ENCODE data around the gene POU3F3.

POU3F3 gene

DNA sequence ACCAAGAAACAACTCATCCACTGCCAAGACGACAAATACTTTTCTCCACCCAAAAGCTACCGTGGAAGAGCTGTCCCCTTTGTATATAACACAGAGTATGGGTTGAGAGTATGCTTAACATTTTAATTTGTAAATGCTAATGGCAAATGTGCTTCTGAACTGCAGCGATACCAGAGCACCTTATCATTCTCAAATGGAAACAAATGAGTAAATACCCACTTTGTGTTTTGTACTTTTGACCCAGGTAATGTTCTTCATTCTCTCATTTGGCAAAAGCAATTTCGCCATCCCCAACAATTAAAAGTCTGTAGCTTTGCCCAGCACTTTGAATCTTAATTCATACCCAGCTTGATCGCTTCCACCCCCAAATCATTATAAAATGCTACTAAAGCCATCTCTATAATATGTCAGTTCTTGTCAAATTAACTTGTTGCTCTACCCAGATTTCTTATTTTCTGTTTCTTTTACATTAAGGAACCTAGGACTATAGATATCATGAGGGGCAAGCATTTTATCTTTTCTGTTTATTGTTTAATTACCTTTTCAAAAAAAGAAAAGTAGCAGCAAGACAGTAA is 6.2 kb upstream of the POU3F3 start:
- no peak for DNase-seq

DNA sequence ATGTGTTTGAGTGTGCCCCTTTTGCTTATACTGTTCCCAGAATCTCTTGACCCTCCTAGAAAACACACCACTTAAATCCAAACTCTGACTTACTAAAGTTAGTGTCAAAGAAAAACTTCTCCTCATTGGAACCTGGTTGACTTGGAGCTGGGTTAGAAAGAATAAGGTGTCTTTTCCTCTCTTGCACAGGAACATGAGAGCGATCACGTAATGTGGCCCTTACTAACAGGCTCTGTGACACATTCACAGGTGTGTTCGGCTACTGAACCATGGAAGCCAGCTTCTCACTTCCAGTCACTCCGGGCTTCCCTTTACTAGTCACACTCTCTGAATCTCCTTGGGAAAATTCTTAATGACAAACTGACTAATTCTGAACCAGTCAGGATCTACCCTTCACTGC is 5.4 kb upstream of the POU3F3 start:
- no peak for DNase-seq

DNA sequence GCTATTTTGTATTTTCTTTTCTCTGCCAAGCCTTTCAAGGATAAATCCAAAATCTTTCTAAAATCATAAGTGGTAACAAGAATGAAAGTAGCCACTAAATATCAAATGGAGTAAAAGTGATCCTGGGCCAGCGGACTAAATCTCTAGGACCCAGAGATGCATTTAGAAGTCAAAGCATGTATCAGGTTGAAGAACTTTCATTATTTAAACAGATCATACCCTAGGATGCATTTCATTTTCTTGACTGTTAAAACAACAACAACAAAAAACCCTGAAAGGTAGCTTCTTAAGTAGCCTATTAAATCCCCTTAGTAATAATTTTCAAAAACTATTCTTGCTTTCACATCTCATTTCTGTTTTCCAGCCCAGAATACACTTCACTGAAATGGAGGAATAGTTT is 4.8 kb upstream of the POU3F3 start:
- no peak for DNase-seq

DNA sequence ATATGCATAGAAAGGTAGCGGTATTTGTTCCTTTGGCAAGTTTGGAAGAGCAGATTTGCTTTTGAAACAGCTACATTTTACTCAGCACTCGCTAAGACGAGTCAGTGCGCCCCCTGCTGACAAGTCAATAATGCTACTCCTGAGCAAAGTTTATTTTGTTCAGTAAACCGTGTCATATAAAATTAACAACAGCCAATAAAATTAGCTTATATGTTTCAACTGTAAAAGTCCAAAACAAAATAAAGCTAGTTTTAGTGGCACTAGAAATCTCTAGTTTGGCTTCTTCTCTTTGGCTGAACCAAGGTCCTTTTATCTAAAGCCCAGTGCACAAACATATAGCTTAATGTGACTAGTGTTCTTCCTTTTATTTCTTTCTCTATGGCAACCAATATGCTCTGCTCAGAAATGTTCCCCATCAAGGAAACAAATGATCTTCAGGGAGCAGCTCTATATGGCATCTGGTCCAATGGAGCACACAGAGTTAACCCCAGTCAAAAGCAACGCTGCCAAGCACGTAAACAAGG is 4.2 kb upstream of the POU3F3 start:
- no peak for DNase-seq

DNA sequence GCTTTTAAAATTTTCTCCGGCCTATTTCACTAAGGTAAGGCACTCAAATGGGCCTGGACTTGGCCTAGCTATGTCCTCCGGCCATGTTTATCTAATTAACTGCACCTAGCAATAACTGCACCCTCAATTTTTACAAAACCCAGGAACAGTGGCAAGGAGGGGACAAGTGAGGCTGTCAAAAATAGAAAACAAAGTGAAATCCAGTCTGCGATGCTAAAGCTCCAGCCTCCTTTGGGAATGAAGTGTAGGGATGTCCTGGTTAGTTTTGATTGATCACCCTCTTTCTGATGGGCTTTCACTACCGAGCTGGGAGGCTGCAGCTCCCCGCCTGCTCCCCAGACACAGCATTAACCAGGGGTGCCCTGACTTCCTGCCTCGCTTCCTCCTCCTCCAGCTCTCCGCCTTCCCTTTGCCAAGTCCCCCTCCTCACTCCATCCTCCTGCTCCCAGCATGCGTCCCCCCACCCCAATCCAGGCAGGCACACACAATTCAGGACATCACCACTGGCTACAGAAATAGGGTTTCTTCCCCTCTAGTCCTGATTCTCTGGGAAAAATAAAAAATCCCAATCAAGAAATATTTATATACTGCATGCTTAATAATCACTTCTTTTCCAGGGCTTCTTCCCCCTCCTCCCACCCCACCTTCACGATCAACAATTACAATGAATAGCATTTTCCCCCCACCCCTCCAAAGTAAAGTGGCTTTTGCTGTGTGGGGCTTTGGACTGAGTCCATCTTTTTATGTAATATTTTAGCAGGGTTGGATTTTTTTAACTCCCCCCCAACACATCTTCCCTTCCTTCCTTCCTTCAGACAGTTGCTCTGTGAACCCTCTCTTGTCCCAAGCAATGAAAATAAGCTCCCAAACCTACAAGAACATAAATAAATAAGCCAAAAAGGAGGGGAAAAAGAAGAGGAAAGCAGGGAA is 3.3 kb upstream of the POU3F3 start:
- no peak for DNase-seq

DNA sequence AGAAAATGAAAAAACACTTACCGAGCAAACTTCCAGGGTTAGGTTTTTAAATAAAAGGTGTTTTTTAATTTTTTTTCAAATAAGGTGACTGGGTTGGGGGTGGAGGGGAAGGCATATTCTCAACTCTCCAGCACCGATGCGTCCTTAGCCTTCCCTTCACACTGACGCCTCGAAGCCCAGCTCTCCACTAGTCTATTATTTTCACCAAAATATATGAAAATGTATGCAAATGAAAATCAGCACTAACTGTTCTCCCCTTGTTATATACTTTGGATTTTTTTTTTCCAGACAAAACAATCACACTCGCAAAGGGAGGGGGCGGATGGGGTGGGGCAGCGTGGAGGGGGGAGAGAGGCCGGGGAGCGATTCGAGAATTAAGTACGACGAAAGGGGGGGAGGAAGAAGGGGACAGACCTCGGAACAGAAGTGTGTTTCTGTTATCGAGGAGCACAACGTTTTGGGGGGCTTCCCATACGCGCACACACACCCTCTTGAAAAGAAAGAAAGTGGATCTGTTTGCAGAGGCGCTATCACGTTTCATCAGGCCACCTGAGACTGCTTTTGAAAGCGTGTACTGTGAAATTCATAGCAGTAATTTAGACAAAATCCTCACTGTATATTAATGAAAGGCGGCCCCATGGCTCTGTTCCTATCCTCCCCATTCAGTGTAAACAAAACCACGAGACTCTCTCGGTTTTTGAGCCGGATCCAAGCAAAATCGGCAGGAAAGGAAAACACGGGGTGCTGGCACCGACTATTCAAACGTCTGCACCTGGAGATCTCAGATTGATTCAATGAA is 2.4 kb upstream of the POU3F3 start:
- DNase-seq: no peak

DNA sequence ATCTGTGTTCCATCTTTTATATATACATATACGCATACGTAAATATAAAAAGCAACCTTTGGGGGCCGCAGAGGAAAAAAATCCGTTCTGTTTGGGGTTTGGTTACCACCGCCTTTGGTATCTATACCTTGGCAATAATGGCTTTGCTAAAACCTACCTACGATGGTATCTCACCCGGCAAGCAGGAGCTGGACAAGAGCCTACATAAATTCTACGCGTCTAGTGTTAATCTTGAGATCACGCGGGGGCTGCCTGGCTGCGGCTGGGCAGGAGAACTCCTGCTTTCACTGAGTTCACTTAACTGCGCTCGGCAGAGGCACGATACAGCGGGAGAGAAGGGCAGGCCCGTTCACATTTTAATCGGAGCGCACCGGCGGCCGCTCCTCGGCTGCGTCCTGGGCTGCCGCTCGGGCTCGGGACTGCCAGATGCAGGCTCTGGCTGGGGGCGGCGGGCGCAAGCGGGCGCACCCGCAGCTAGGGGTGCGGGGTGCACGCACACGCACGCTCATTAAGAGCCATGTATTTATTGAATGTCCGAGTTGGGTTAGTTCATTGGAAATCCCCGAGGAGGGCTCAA is 1.7 kb upstream of the POU3F3 start:
- no peak for DNase-seq

DNA sequence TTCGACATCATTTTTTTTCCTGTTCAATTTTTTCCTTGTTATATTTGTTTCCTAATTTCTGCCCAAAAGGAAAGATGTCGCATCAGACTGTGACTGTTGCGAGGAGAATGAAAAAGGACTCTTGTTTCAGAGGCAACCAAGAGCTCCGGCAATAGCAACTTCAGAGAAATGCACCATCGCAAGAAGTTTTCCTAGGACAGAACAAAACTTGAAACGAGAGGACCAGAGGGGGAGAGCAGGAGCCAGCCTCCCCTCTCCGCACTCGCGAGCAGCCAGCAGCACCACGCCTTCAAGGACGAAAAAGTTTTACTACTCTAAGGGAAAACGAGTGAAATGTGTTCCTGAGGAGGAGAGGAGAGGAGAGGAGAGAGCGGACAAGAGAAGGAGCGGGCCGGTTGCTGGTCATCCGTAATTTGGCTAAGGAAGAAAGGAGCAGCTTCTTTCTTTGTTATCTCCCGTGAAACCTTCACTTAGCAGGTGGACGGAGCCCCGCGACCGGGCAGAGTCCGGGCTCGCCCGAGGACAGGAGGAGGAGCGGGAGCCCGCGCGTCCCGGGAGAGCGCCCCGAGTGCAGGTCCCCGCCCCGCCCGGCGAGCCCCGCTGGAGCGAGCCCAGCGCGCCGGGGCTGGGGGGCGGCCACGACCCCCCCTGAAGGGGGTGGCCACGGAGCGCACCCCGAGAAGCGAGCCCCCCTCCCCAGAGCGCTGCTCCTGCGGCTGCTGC is 744 bp downstream of the POU3F3 start:
- no peak for DNase-seq

DNA sequence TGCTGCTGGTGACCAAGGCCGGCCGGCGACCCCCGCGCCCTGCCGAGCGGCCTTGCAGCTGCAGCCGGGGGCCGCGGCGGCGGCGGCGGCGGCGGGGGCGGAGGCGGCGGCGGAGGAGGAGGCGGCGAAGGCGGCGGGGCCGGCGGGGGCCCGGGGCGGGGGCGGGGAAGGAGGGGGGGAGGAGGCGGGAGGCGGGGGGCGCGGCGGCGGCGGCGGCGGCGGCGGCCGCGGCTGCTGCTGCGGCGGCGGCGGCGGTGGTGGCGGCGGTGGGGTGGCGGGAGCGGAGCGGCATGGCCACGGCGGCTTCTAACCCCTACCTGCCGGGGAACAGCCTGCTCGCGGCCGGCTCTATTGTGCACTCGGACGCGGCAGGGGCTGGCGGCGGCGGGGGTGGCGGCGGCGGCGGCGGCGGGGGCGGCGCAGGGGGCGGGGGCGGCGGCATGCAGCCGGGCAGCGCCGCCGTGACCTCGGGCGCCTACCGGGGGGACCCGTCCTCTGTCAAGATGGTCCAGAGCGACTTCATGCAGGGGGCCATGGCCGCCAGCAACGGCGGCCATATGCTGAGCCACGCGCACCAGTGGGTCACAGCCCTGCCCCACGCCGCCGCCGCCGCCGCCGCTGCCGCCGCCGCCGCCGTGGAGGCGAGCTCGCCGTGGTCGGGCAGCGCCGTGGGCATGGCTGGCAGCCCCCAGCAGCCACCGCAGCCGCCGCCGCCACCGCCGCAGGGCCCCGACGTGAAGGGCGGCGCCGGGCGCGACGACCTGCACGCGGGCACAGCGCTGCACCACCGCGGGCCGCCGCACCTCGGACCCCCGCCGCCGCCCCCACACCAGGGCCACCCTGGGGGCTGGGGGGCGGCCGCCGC is 1.5 kb downstream of the POU3F3 start:
- no peak for DNase-seq

DNA sequence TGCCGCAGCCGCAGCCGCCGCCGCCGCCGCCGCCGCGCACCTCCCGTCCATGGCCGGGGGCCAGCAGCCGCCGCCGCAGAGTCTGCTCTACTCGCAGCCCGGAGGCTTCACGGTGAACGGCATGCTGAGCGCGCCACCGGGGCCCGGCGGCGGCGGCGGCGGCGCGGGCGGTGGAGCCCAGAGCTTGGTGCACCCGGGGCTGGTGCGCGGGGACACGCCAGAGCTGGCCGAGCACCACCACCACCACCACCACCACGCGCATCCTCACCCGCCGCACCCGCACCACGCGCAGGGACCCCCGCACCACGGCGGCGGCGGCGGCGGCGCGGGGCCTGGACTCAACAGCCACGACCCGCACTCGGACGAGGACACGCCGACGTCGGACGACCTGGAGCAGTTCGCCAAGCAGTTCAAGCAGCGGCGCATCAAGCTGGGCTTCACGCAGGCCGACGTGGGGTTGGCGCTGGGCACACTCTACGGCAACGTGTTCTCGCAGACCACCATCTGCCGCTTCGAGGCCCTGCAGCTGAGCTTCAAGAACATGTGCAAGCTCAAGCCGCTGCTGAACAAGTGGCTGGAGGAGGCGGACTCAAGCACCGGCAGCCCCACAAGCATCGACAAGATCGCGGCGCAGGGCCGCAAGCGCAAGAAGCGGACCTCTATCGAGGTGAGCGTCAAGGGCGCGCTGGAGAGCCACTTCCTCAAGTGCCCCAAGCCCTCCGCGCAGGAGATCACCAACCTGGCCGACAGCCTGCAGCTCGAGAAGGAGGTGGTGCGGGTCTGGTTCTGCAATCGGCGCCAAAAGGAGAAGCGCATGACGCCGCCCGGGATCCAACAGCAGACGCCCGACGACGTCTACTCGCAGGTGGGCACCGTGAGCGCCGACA is 2.4 kb downstream of the POU3F3 start:
- DNase-seq: no peak

DNA sequence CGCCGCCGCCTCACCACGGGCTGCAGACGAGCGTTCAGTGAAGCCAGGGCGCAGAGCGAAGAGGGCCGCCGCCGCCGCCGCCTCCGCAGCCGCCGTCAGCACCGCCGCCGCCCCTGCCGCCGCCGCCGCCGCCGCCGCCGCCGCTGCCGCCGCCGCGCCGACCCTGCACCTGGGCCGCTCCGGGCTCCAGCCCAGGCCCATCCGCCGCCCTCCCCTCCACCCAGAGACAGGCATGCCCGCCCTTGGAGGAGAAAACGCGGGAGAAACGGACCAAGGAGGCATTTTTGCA is 3.0 kb downstream of the POU3F3 start:
- no peak for DNase-seq

DNA sequence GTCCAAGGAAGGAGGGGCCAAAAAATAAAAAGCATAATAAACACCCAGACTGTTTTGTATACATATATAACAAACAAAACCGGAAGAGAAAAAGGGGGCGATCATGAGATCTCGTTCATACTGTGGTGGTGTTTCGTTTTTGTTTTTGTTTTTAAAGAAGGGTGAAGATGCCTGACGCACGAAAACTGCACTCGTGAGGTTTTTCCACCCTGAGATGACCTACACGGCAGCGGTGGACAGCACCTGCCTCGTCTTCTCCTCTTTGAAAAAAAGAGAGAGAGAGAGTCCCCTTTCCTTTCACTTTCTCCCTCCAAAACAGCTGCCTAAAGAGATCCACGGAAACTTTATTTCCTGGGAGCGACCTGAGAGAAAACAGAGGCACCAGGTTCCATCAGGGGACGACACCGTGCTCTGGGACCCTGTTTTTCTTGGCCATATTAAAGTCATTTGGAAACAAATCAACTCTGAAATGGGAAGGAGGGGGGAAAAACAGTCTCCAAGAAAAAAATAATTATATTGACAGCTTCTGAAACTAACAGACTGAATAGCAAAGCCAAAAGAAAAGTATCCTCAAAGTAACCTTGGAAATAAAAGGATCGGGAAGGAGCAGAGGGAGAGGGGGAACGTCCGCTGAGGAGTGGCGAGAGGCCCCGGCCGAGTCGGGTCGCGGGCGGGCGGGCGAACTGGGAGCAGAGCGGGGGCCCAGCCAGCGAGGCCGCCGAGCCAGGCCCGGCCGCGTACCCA is 3.5 kb downstream of the POU3F3 start:
- DNase-seq: no peak

DNA sequence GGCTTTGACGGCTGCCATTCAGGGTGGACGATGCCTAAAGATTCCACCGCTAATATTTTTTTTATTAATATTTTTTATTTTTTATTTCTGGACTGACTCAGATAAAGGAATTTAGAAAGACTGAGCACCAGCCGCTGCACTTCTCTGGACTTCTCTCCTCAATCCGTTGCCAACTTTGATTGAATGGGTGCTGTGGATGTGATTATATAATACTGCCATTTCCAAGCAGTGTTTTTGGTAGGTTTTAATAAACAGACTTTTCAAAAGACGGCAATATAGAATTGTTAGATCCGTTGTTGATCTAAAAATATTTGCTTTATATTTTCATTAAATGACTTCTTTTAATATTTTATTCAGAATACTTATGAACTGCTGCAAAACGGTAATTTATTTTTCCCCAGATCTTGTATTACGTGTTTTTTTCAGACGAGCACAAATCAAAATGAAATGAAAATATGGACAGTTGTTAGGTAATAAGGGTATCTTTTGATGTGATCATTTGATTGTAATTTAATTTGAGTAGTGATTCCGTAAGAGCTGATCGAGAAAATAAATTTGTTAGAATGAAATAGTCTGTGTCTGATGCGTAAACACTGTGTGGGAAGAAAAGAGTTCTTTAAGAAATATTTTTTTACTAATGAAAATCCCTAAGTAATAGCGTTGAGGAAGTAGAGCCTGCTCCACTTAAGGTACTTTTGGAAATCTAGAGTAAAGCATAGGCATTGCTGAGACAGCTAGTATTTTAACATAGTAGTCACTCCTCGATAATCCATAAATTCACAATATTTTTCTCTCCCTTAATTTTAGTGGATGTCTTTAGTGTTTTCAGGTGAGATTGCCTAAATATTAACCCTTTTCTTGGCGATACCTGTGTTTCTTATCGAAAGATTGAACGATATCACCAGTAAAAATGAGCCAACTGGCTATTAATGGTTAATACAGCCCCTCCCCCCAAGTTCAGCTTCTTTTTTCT is 4.4 kb downstream of the POU3F3 start:
- no peak for DNase-seq

DNA sequence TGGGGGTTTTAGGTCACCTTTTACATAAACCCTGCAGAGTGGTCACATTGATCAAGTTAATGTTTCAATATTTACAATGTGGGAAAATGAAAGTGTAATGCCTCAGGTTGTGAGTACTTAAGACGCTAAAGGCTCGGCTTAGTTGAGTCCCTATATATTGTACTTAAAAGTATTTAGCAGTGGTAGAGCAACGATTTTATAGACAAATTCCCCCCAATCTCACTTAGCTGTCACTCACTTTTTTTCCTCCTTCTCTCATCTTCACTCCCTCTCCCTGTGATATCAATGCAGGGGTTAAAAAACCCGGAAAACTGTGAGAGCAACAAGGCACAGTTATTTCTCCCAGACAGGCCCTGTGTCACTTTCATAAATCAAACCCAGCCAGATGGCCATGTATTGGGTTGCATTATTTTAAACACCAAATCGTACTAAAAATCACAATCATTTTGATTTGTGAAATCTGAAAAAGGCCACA is 5.4 kb downstream of the POU3F3 start:
- DNase-seq: no peak

DNA sequence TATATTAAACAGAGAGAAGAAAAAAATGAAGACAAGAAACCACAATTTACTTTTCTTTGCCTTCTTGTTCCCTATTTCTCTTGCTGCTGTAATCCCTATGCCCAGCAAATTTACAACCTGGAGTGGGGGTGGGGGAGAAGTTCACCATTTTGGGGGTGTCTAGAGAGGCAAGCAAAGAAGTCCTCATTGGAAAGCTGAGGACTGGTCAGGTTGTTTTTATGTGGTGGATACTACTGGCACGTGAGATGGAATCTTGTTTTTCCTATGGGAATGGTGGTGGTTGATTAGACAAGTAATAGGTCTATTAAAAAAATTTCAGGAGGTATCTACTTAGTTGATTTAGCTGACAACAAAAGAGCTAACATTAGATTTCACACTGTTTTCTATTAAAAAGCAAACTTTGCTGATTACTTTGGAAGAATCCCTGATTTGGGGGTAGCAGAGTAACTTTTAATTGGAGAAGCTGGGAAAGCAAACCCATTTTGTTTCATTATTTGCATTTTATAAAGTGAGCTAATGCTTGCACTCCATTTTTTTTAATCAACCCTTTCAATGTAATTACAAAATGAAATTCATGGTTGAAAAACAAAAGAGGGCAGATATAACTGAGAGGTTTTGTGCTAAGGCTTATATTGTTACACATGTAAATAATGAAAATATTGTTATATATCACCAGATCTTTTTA is 6.0 kb downstream of the POU3F3 start:
- no peak for DNase-seq

DNA sequence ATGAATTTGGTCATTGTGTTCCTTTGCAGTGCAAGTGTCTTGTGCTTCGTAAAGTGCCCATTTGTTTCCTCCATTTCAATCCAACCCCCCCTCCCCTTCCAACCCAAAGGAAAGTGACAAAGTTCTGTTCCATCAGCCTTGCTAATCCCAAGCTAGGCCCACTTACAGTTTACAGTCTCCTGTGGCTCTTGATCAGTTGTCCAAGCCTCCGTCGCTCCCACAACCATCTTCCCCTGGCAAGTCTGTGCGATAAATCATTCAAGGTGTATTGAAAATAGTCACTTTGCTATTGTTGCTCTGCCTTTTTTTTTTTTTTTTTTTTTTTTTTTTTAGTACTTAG is 6.5 kb downstream of the POU3F3 start:
- DNase-seq: no peak

DNA sequence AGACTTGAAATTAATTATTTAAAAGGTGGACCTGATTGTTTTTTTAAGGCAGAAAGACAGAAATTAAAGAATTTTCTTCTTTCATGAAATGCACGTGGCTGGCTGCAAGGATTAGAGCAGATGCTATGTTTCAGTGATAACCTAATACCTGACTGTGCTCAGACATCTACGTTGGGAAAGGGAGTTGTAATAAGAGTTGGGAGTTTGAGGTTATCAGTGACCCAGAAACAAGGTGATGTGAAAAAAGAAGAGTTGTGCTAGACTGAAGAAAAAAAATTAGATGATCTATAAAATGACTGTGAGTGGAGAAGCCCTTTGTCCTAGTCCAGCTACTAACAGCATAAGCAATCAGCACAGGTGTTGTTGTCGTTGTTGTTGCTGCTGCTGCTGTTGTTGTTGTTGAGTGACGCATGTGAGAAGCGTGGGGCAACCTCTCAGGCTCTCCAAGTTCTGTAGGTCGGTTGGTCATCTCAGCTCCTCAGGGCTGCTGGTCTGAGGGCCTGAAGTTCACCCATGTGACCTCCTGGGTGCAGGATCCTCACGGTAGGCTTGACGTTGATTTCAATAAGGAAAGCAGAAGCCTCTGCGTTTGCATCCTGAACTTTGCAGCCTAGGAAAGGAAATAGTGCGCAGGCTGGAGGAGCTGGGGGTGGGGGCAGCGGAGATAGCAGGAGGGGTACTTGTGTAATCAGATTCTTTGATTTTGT is 7.6 kb downstream of the POU3F3 start:
- no peak for DNase-seq
